Epithelial cell of proximal tubule (primary cell): Measurements from ENCODE around the gene FBXO2. TPM values are rescaled to one million over a fixed set of nuclear protein-coding genes. Genes with fewer than 3 reads are reported as not detected.
A peak's percentile ranks its signal among the peaks of the same experiment; 100 is the strongest.
"Not testable (repeated sequence)": the region's sequence is repeated elsewhere in the genome, so short reads cannot be mapped to it uniquely, and the experiment has no call there.

ENCODE experiments used
- DNase-seq: peaks from one replicate; pipeline ENCODE4 v3.0.0-alpha.2; 2011; ENCODE audit warnings: low read depth
- H3K4me3 ChIP-seq: 2 replicates; pipeline ENCODE4 v1.5.1; 2011; ENCODE audit warnings: low read depth, mild to moderate bottlenecking, low read length
- CTCF ChIP-seq: conservative IDR thresholded peaks from 2 replicates; pipeline ENCODE4 v1.5.1; 2012; ENCODE audit warnings: low read depth, mild to moderate bottlenecking, low read length
- total RNA-seq: library from RNA; depleted of rRNA; stranded (reverse); fragments of >200 nt; gene quantifications from 2 replicates; pipeline ENCODE4 v1.2.3, GENCODE V29; 2015

FBXO2 gene
- total RNA-seq, 1 donor from 2014 or later: 6.5 TPM

DNA sequence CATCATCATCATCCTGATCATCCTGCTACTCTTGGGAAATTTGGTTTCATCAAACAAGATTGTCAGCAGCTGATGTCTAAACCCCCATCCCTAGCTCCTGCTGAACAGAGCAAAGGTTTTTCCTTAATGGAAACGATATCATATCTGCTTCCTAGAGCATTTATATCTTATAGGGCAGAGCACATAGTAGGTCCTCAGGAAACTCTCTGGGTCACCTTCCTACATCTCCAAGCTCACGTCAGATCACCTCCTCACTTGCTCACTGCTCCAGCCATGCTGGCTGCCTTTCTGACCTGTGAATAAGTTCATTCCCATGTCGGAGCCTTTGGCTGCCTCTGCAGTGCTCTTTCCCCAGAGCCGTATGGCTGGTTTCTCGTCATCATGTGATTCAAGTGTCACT, 10.4 kb downstream of the FBXO2 start:
- H3K4me3 ChIP-seq: no peak overlapping the region
- DNase-seq: no peak
- TF ChIP-seq CTCF: no peak

- DNase-seq: not testable (repeated sequence)
- peak; percentile 98 for TF ChIP-seq CTCF
Observed at GRCh38 chr1:11642418-11643017, 11.7 kb downstream of the FBXO2 start.

DNA sequence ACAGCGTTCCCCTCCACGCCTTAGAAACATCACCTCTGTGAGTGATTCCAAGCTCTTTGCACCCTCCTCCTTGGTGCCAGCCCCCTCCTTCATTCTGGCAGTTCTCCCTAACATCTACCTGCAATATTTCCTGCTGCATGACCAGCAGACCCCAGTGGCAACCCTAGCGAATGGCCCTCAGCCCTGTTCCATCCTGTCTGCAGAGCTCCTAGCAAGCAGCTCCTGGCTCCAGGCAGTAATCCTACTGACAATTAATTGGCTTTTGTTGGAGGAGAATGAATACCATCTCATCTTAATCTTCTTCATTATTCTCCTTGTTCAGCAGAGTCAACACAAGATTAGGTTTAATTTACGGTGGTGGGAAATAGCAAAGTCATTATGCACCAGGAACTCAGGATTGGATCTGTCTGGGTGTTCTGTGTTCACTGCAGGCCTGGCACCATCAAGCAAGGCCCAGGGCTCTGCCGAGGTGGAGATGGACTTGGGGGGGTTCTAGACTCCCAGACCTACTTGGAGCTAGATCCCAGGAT, 12.4 kb downstream of the FBXO2 start:
- TF ChIP-seq CTCF: no peak
- DNase-seq: no peak
- no peak overlapping the region for H3K4me3 ChIP-seq

More at GRCh38 chr1:11642418-11643017, 11.7 kb downstream of the FBXO2 start:
- not testable (repeated sequence) for H3K4me3 ChIP-seq

- TF ChIP-seq CTCF: no peak
- no peak for DNase-seq
- no peak overlapping the region for H3K4me3 ChIP-seq
Observed at GRCh38 chr1:11640944-11641343, 13.3 kb downstream of the FBXO2 start.

DNA sequence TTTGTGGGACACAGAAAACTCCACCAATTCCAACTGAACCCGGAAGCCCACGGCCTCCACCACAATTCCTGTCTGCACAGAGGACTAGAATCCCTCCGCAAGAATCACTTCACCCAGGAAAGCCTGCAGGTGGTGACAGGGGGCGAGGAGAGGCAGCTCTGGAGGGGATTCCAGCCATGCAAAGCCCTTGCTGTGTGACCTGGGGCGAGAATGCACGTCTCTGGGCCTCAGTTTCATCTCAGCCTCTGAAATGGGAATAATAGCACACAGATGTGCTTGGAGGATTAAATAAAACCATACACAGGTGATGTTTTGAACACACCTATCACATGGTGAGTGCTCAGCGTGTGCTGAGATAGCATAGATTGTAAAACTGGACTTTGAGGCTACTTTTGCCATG, 14.1 kb downstream of the FBXO2 start:
- no peak for TF ChIP-seq CTCF
- no peak for DNase-seq
- no peak overlapping the region for H3K4me3 ChIP-seq

GRCh38 chr1:11639372-11639771, 14.9 kb downstream of the FBXO2 start:
- no peak overlapping the region for H3K4me3 ChIP-seq
- TF ChIP-seq CTCF: no peak
- DNase-seq: no peak

- no peak for DNase-seq
- no peak for TF ChIP-seq CTCF
- H3K4me3 ChIP-seq: no peak overlapping the region
Observed at GRCh38 chr1:11638121-11638520, 16.1 kb downstream of the FBXO2 start.
